Lower leg skin (tissue), 3 donors: ENCODE results near the gene SLC27A2.

ENCODE experiments used
- POLR2A ChIP-seq, 2 donors: fragments of 450-650 bp; IDR thresholded peaks; one replicate each; pipeline ENCODE4 v1.6.1; 2016 to 2017; ENCODE audit warnings: antibody characterized with exemption in 2 of 2, mild to moderate bottlenecking in 1 of 2, moderate library complexity in 1 of 2
- TF ChIP-seq, protein P1 (sequence below), 3 donors: fragments of 450-650 bp; IDR thresholded peaks; one replicate each; pipeline ENCODE4 v1.5.1; 2016; ENCODE audit warnings: antibody characterized with exemption in 3 of 3, mild to moderate bottlenecking in 3 of 3, moderate library complexity in 2 of 3

DNA sequence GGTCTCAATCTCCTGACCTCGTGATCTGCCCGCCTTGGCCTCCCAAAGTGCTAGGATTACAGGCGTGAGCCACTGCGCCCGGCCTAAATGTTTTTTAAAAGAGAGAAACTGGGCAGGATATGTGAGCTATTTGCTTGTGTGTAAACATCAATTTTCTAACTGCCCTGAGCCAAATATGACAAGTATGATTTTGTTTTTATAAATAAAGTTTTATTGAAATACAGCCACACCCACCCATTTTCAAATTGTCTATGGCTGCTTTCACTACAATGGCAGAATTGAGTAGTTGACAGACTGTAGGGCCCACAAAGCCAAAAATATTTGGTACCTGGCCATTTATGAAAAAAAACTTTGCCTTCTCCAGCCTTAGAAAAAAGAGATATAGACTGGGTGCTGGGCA, 99.4 kb downstream of the SLC27A2 start:
- no peak for TF ChIP-seq POLR2A (IDR thresholded peaks at IDR 0.05)
- TF ChIP-seq, protein P1, sequence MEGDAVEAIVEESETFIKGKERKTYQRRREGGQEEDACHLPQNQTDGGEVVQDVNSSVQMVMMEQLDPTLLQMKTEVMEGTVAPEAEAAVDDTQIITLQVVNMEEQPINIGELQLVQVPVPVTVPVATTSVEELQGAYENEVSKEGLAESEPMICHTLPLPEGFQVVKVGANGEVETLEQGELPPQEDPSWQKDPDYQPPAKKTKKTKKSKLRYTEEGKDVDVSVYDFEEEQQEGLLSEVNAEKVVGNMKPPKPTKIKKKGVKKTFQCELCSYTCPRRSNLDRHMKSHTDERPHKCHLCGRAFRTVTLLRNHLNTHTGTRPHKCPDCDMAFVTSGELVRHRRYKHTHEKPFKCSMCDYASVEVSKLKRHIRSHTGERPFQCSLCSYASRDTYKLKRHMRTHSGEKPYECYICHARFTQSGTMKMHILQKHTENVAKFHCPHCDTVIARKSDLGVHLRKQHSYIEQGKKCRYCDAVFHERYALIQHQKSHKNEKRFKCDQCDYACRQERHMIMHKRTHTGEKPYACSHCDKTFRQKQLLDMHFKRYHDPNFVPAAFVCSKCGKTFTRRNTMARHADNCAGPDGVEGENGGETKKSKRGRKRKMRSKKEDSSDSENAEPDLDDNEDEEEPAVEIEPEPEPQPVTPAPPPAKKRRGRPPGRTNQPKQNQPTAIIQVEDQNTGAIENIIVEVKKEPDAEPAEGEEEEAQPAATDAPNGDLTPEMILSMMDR (IDR thresholded peaks at IDR 0.05) = no peak
